ENCODE results near the gene PER2.

Gene PER2

DNA sequence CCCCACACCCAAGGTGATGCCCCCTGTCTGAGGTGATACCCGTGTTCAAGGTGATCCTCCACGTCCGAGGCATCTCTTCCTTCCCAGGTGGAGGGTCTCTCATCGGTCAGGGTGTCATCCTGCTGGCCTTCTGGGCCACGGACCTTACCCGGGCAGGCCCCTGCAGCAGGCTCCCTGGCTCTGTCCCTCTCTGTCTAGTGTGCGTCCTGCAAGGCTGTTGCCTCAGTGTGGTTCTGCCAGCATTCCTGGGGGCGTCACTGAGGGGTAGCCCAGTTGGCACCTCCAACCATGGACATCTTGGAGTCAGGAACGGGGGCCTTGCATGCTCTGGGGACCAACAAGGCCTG is 5.6 kb upstream of the PER2 start:
- no peak overlapping the region for H3K4me3 ChIP-seq (ENCODE audit: low read length)

DNA sequence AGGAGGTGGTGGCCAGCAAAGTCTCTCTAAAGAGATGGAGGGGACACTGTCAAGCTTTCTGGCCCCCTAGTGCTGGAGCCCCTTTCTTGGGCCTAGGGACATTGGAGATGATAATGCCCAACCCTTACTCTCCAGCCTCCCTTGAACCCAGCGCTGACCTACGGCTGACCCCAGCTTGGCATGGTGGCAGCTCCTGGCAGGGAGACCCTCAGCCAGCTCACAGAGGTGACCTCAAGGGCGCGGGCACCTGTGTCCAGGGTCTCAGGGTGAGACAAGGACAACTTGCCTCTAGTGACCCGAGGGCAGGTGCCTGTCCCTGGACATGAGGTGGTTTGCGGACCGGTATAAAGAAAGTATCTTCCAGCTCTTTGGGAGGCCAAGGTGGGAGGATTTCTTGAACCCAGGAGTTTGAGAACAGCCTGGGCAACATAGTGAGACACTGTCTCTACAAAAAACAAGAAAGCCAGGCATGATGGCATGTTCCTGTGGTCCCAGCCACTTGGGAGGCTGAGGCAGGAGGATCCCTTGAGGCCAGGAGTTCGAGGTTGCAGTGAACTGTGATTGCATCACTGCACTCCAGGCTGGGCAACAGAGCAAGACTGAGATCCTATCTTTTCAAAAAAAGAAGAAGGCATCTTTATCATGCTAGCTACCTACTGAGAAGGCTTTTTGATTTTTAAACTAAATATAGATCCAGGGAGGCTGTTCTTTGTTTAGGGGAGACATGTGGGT is 3.3 kb upstream of the PER2 start:
- Histone ChIP-seq H3K9me3 (ENCODE audit: control insufficient read depth, low read depth, low read length) (no peaks in the 10 kb centered on the region), H3K36me3 (ENCODE audit: control insufficient read depth, low read depth, low read length) (no peaks in the 10 kb centered on the region), H3K27ac (ENCODE audit: low read length) (no peak overlapping the region), H3K27me3 (ENCODE audit: control insufficient read depth, insufficient read depth, low read length) (peaks cover 19% of the 10 kb centered on the region), H3K4me3 (ENCODE audit: low read length) (no peak overlapping the region), H3K9ac (ENCODE audit: low read length) (no peak overlapping the region), H3K4me1 (ENCODE audit: control insufficient read depth, low read depth, low read length) (peaks cover 17% of the 10 kb centered on the region)

More for the DNA sequence above, 5.6 kb upstream of the PER2 start:
- Histone ChIP-seq H3K27me3 (ENCODE audit: control insufficient read depth, insufficient read depth, low read length) (peaks cover 10% of the 10 kb centered on the region), H3K27ac (ENCODE audit: low read length) (no peak overlapping the region), H3K36me3 (ENCODE audit: control insufficient read depth, low read depth, low read length) (no peaks in the 10 kb centered on the region), H3K4me1 (ENCODE audit: control insufficient read depth, low read depth, low read length) (peaks cover 14% of the 10 kb centered on the region), H3K9me3 (ENCODE audit: control insufficient read depth, low read depth, low read length) (no peaks in the 10 kb centered on the region), H3K9ac (ENCODE audit: low read length) (no peak overlapping the region)

DNA sequence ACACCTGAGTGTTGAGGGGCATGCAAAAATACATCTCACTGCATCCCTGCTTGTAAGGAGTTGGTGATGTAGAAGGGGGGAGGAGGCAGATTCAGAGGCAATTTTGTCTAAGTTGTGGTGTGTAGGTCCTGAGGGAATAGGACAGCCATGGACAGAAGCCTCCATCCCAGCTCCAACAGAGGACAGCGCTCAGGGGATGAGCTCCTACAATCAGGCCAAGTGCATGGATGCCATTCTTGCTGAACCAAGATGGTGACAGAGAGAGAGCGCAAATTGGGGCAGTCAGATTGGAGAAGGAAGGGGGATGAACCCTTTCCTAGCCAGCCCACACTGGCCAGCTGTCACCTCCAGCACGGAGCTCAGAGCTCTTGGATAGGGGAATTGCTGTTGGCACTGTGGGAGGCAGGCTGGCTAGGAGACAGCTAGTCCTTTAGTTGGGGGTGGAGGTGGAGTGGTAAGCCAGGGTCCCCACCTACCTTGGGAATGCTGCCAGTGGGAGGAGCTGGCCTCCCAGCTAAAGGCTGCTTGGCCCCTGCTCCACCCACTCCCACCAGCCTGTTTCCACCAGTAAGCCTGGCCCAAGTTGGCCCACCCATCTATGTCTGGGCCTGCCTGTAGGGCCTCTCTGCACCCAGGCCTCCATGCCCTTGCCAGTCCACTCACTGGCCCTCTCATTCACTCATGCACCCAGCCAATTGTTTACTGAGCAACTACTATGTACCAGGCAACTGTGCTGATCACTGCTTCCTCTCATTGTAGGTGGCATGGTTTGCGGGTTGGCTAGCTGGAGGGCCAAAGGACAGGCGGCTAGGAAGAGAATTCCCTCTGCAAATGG is 2.5 kb upstream of the PER2 start:
- Histone ChIP-seq H3K9me3 (ENCODE audit: control insufficient read depth, low read depth, low read length) (no peaks in the 10 kb centered on the region), H3K27me3 (ENCODE audit: control insufficient read depth, insufficient read depth, low read length) (peaks cover 19% of the 10 kb centered on the region), H3K4me1 (ENCODE audit: control insufficient read depth, low read depth, low read length) (peaks cover 20% of the 10 kb centered on the region), H3K27ac (ENCODE audit: low read length) (no peak overlapping the region), H3K9ac (ENCODE audit: low read length) (no peak overlapping the region), H3K36me3 (ENCODE audit: control insufficient read depth, low read depth, low read length) (no peaks in the 10 kb centered on the region), H3K4me3 (ENCODE audit: low read length) (no peak overlapping the region)

DNA sequence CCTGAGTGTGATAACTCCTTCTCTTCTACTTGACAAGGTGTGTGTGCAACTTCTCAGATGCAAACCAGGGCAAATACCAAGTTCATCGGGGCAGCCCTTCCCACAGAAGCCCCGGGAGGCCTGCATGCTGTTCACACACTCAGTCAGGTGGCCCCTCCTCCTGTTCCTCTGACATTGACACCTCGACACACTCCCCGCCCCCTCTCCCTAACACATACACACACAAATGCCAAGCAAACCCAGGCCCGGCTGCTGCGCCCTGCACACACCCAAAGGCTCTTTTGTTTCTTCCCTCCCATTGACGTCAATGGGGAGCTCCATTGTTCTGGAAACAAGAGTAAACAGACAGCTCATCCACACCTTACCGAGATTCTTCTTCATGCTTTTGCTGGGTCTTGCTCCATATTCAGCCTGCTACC is 1.7 kb upstream of the PER2 start:
- no peak overlapping the region for H3K4me3 ChIP-seq (ENCODE audit: low read length)

DNA sequence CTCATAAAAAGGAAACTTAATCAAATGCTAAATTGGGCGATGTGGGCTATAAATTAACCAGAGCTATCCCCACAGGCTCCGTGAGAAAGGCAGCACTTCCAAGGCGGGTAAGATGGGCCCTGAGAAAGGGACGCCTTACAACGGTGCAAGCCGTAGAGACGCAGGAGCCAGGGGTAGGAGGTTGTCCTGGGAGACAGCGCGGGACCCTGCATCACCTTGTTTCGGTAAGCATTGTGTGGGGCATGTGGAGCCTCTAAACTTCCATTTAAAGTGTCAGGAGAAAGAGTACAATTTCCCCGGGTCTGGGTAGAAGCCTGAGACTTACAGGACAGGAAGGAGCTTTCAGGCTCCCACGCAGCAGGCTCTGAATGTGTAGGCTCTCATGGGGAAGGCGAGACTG is 1.2 kb upstream of the PER2 start:
- Histone ChIP-seq H3K9me3 (ENCODE audit: control insufficient read depth, low read depth, low read length) (no peaks in the 10 kb centered on the region), H3K27ac (ENCODE audit: low read length) (peak overlapping the region; percentile 36), H3K4me1 (ENCODE audit: control insufficient read depth, low read depth, low read length) (peaks cover 27% of the 10 kb centered on the region), H3K27me3 (ENCODE audit: control insufficient read depth, insufficient read depth, low read length) (peaks cover 19% of the 10 kb centered on the region), H3K36me3 (ENCODE audit: control insufficient read depth, low read depth, low read length) (no peaks in the 10 kb centered on the region), H3K4me3 (ENCODE audit: low read length) (peak overlapping the region; percentile 72), H3K9ac (ENCODE audit: low read length) (peak overlapping the region; percentile 53)

More for the DNA sequence above, 1.7 kb upstream of the PER2 start:
- Histone ChIP-seq H3K9me3 (ENCODE audit: control insufficient read depth, low read depth, low read length) (no peaks in the 10 kb centered on the region), H3K36me3 (ENCODE audit: control insufficient read depth, low read depth, low read length) (no peaks in the 10 kb centered on the region), H3K27ac (ENCODE audit: low read length) (no peak overlapping the region), H3K9ac (ENCODE audit: low read length) (no peak overlapping the region), H3K4me1 (ENCODE audit: control insufficient read depth, low read depth, low read length) (peaks cover 27% of the 10 kb centered on the region), H3K27me3 (ENCODE audit: control insufficient read depth, insufficient read depth, low read length) (peaks cover 19% of the 10 kb centered on the region)

DNA sequence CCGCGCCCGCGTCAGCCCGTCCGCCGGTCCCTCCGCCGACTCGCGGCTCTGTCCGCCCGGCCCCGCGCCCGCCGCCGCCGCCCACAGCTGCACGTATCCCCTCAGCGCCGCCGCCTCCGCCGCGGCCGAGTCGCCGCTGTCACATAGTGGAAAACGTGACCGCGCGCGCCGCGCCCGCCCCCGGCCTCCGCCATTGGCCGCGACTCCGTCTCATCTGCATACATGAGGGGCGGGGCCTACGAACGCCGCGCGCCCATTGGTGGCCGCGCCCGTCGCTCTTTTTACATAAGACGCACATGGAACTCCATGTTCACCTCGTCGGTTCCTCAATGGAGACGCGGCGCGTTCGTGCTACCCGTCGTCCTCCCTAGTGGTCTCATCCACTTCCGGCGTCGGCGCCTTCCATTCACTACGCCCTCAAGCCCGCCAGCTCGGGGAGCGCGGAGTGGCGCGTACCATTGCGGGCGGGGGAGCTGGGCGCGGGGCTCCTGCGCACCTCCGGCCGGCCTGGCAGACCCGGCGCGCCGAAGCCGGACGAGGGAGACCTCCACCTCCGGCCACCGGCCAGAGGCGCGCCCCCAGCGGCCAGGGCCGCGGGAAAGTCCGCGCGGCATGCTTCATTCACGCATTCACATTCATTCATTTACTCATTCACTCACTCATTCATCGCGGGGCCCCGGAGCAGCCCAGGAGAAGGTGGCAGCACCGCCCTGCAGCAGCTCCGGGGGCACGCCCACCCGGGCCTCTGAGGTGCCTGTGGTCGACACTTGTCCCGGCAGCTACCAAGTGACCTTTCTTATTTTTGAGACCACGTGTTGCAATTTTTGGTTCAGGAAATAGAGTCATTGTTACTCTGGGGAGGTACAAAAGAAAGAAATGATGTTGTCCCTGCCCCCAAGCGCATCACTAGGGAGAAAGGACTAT is 502 bp upstream of the PER2 start:
- Histone ChIP-seq H3K4me3 (ENCODE audit: low read length) (peak overlapping the region; percentile 72), H3K36me3 (ENCODE audit: control insufficient read depth, low read depth, low read length) (no peaks in the 10 kb centered on the region), H3K9me3 (ENCODE audit: control insufficient read depth, low read depth, low read length) (no peaks in the 10 kb centered on the region), H3K9ac (ENCODE audit: low read length) (peak overlapping the region; percentile 53), H3K27ac (ENCODE audit: low read length) (peak overlapping the region; percentile 36), H3K27me3 (ENCODE audit: control insufficient read depth, insufficient read depth, low read length) (peaks cover 19% of the 10 kb centered on the region), H3K4me1 (ENCODE audit: control insufficient read depth, low read depth, low read length) (peaks cover 27% of the 10 kb centered on the region)

DNA sequence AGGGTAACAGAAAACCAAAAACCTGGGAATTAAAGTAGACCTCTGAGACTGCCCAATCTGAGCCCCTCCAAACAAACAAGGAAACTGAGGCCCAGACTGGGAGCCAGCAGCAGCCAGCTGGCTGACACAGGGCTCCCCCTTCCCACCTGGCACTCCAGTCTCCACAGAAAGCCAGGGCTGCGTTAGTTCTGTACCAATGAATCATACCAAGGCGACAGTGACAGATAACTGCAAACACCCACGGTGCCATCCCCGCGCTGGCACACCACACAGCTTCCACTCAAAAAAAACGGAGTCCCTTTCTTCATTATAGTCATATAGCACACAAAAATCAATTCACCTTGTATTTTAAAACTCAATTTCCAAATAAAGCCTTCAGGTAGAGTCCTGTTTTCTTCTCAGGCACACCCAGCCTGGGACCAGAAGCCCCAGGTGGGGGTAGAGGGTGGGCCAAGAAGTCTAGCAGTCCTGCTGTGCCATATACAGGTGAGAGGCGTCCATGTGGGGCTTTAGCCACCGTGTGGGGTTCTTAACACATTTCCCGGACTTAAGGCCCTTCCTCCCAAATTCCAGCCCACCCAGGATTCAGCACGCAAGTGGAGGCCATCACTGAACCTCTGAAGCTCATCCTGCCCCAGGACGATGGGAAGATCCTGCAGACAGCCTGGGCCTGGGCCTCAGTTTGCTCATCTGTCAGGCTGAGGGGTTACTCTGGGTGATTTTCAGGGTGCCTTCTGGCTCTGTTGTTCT is 1.2 kb downstream of the PER2 start:
- Histone ChIP-seq H3K27me3 (ENCODE audit: control insufficient read depth, insufficient read depth, low read length) (peaks cover 19% of the 10 kb centered on the region), H3K36me3 (ENCODE audit: control insufficient read depth, low read depth, low read length) (no peaks in the 10 kb centered on the region), H3K9ac (ENCODE audit: low read length) (no peak overlapping the region), H3K27ac (ENCODE audit: low read length) (no peak overlapping the region), H3K4me3 (ENCODE audit: low read length) (peak overlapping the region; percentile 77), H3K4me1 (ENCODE audit: control insufficient read depth, low read depth, low read length) (peaks cover 27% of the 10 kb centered on the region), H3K9me3 (ENCODE audit: control insufficient read depth, low read depth, low read length) (no peaks in the 10 kb centered on the region)

DNA sequence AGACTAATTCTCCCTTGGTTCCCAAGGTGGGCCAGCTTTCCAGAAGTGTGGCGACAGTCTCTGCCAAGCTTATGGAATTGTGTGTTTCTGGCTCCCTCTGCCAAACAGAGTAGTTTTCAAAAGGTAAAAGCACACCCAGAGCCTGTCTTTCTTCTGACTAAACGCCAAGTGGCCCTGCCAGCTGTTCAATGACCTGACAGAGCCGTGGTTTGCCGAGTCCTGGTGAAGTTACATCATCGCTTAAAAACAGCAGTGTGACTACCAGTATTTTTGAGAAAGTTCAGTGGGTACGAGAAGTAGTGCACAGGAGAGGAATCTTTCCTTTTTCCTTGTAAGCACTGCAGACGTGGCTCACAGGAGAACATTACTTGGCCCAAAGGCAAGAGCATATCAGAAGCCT is 1.9 kb downstream of the PER2 start:
- Histone ChIP-seq H3K4me1 (ENCODE audit: control insufficient read depth, low read depth, low read length) (peaks cover 27% of the 10 kb centered on the region), H3K9ac (ENCODE audit: low read length) (no peak overlapping the region), H3K36me3 (ENCODE audit: control insufficient read depth, low read depth, low read length) (no peaks in the 10 kb centered on the region), H3K27ac (ENCODE audit: low read length) (no peak overlapping the region), H3K9me3 (ENCODE audit: control insufficient read depth, low read depth, low read length) (no peaks in the 10 kb centered on the region), H3K4me3 (ENCODE audit: low read length) (no peak overlapping the region), H3K27me3 (ENCODE audit: control insufficient read depth, insufficient read depth, low read length) (peaks cover 19% of the 10 kb centered on the region)

DNA sequence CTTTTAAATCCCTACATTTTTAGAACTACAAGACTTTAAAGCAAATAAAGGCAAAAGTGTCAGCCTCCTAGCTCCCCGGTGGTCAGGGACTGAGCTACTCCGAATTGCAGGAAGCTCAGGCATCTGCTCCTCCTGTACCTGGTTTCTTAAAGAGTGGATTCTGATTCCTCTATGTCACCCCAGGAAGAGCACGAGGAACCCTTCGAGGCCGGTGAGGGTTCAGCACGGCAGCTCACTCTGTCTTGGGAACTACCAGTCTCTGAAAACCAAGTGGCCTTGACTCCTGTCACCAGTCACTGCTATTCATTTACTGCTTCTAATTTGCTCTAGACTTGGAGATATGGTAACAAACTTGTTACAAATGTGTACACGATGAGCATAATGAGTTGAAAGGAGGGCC is 2.3 kb downstream of the PER2 start:
- Histone ChIP-seq H3K27ac (ENCODE audit: low read length) (no peak overlapping the region), H3K9ac (ENCODE audit: low read length) (peak overlapping the region; percentile 37), H3K36me3 (ENCODE audit: control insufficient read depth, low read depth, low read length) (no peaks in the 10 kb centered on the region), H3K4me3 (ENCODE audit: low read length) (no peak overlapping the region), H3K27me3 (ENCODE audit: control insufficient read depth, insufficient read depth, low read length) (peaks cover 19% of the 10 kb centered on the region), H3K9me3 (ENCODE audit: control insufficient read depth, low read depth, low read length) (no peaks in the 10 kb centered on the region), H3K4me1 (ENCODE audit: control insufficient read depth, low read depth, low read length) (peaks cover 27% of the 10 kb centered on the region)

DNA sequence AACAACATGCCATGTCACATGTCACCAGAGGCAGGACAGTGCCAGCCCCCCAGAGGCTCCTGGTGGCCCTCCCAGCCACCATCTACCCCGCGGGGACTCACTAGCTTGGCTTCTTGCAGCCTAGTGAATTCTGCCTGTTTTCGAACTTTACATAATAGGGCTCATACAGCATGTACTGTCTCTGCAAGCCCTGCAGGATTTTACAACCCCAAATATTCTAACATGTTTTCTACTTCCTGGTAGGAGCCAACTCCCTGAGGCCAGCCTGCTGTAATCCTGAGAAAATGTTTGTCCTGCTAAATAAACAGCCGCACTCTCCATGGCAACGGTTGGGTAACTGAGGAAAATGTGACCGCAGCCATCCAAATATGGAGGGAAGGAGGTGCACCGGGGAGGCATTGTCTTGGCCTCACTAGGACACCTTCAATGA is 2.7 kb downstream of the PER2 start:
- Histone ChIP-seq H3K4me3 (ENCODE audit: low read length) (no peak overlapping the region), H3K9ac (ENCODE audit: low read length) (peak overlapping the region; percentile 37), H3K27ac (ENCODE audit: low read length) (peak overlapping the region; percentile 7), H3K9me3 (ENCODE audit: control insufficient read depth, low read depth, low read length) (no peaks in the 10 kb centered on the region), H3K36me3 (ENCODE audit: control insufficient read depth, low read depth, low read length) (no peaks in the 10 kb centered on the region), H3K27me3 (ENCODE audit: control insufficient read depth, insufficient read depth, low read length) (peaks cover 19% of the 10 kb centered on the region), H3K4me1 (ENCODE audit: control insufficient read depth, low read depth, low read length) (peaks cover 26% of the 10 kb centered on the region)

All from iPS-18a (cell line).